ENCODE results near the gene POLR3H.
"Not testable (repeated sequence)": the region's sequence is repeated elsewhere in the genome, so short reads cannot be mapped to it uniquely, and the experiment has no call there.

Gene POLR3H

DNA sequence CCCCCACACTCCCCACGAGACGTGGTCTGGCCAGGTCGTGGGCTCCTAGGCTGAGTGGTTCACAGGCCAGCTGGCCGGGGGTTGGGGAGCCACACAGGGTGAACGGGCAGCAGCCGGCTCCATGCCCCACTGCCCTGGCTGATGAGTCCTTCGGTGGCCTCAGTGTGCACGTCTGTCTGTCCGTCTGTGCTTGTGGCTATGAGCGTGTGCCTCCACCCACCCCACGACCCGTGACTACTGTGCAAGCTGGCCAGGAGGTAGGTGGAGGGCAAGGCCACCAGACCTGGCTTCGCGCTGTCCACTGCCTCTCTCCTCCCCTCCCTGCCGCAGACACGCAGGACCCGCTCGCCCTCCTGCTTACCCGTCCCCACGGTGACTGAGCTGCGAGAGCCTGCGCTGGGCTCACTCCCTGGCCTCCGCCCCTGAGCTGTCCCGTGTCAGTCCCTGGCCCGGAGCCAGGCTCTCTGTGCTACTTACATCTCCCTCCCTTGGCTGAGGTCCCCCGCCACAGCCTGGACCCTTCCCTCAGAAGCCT lies 30.6 kb upstream of the POLR3H start:
- Histone ChIP-seq H4K20me1 (ENCODE audit: control insufficient read depth, insufficient read depth, low read depth, low read length) (no peaks in the 10 kb centered on the region), H3K4me3 (ENCODE audit: low read length) (no peak overlapping the region), H3K4me1 (ENCODE audit: control insufficient read depth, low read length) (no peaks in the 10 kb centered on the region), H3K4me2 (ENCODE audit: low read length) (no peak overlapping the region), H3K79me2 (ENCODE audit: control insufficient read depth, low read length) (no peaks in the 10 kb centered on the region), H3K36me3 (ENCODE audit: control insufficient read depth, low read length) (no peaks in the 10 kb centered on the region), H3F3A (ENCODE audit: control insufficient read depth, insufficient read depth) (no peaks in the 10 kb centered on the region), H3K9me2 (replicated peaks; ENCODE audit: control insufficient read depth, low read length) (no peaks in the 10 kb centered on the region), H3K27me3 (ENCODE audit: control insufficient read depth, low read length) (no peaks in the 10 kb centered on the region), H3K27ac (ENCODE audit: low read depth, low read length) (no peak overlapping the region), H3K9me3 (ENCODE audit: control insufficient read depth, insufficient read depth, low read length) (no peaks in the 10 kb centered on the region)
- no peak for TF ChIP-seq EZH2phosphoT487 (IDR thresholded peaks at IDR 0.05; ENCODE audit: borderline replicate concordance, low read length)
- TF ChIP-seq, protein P1, sequence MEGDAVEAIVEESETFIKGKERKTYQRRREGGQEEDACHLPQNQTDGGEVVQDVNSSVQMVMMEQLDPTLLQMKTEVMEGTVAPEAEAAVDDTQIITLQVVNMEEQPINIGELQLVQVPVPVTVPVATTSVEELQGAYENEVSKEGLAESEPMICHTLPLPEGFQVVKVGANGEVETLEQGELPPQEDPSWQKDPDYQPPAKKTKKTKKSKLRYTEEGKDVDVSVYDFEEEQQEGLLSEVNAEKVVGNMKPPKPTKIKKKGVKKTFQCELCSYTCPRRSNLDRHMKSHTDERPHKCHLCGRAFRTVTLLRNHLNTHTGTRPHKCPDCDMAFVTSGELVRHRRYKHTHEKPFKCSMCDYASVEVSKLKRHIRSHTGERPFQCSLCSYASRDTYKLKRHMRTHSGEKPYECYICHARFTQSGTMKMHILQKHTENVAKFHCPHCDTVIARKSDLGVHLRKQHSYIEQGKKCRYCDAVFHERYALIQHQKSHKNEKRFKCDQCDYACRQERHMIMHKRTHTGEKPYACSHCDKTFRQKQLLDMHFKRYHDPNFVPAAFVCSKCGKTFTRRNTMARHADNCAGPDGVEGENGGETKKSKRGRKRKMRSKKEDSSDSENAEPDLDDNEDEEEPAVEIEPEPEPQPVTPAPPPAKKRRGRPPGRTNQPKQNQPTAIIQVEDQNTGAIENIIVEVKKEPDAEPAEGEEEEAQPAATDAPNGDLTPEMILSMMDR (IDR thresholded peaks at IDR 0.05; ENCODE audit: low read depth, low read length, poor library complexity, severe bottlenecking) = no peak

GRCh38 chr22:41573677-41574076 lies 29.4 kb upstream of the POLR3H start:
- H3K4me2 ChIP-seq (ENCODE audit: low read length) = no peak overlapping the region
- no peak overlapping the region for H3K27ac ChIP-seq (ENCODE audit: low read depth, low read length)
- no peaks in the 10 kb centered on the region; the same call in 1 of the 2 replicates for H3K27me3 ChIP-seq (ENCODE audit: control insufficient read depth, low read length)
- TF ChIP-seq, protein P1 (IDR thresholded peaks at IDR 0.05; ENCODE audit: low read depth, low read length, poor library complexity, severe bottlenecking) = no peak
- no peak for TF ChIP-seq EZH2phosphoT487 (IDR thresholded peaks at IDR 0.05; ENCODE audit: borderline replicate concordance, low read length)
- no peaks in the 10 kb centered on the region for H3K36me3 ChIP-seq (ENCODE audit: control insufficient read depth, low read length)
- H3F3A ChIP-seq (ENCODE audit: control insufficient read depth, insufficient read depth) = no peaks in the 10 kb centered on the region
- H3K9me2 ChIP-seq (replicated peaks; ENCODE audit: control insufficient read depth, low read length) = no peaks in the 10 kb centered on the region
- no peaks in the 10 kb centered on the region for H3K4me1 ChIP-seq (ENCODE audit: control insufficient read depth, low read length)
- H3K9me3 ChIP-seq (ENCODE audit: control insufficient read depth, insufficient read depth, low read length) = no peaks in the 10 kb centered on the region
- H4K20me1 ChIP-seq (ENCODE audit: control insufficient read depth, insufficient read depth, low read depth, low read length) = no peaks in the 10 kb centered on the region
- no peaks in the 10 kb centered on the region for H3K79me2 ChIP-seq (ENCODE audit: control insufficient read depth, low read length)
- no peak overlapping the region for H3K4me3 ChIP-seq (ENCODE audit: low read length)

DNA sequence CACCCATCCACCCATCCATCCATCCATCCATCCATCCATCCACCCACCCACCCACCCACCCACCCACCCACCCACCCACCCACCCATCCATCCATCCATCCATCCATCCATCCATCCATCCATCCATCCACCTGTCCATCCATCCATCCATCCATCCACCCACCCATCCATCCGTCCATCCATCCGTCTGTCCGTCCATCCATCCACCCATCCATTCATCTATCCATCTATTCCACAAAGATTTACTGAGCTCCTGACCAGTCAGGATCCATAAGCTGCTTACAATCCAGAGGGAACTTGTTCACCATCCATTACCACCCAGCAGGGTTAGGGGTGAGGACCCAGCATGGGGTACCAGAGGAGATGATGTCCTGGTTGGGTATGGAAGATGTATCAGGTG lies 28.0 kb upstream of the POLR3H start:
- not testable (repeated sequence) for H4K20me1 ChIP-seq (ENCODE audit: control insufficient read depth, insufficient read depth, low read depth, low read length); H3K9me2 ChIP-seq (replicated peaks; ENCODE audit: control insufficient read depth, low read length); H3K79me2 ChIP-seq (ENCODE audit: control insufficient read depth, low read length); H3K27me3 ChIP-seq (ENCODE audit: control insufficient read depth, low read length); H3K4me2 ChIP-seq (ENCODE audit: low read length); H3K36me3 ChIP-seq (ENCODE audit: control insufficient read depth, low read length); H3K9me3 ChIP-seq (ENCODE audit: control insufficient read depth, insufficient read depth, low read length); H3F3A ChIP-seq (ENCODE audit: control insufficient read depth, insufficient read depth); H3K4me3 ChIP-seq (ENCODE audit: low read length); H3K4me1 ChIP-seq (ENCODE audit: control insufficient read depth, low read length); H3K27ac ChIP-seq (ENCODE audit: low read depth, low read length)

DNA sequence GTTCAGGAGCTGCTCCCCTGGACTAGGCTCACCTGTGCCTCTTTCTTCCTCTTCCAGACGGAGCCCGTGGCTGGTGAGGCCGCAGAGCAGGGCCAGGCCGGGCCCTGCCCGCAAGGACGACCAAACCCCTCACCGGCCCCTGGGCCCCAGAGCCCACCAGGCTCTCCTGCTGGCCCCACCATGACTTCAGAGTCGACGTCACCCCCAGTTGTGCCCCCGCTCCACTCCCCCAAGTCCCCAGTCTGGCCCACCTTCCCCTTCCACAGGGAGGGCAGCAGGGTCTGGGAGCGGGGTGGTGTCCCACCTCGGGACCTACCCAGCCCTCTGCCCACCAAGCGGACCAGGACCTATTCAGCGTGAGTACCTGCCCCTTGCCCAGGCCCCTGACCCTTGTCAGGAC lies 27.5 kb upstream of the POLR3H start:
- Histone ChIP-seq H3K27ac (ENCODE audit: low read depth, low read length) (no peak overlapping the region), H3K9me3 (ENCODE audit: control insufficient read depth, insufficient read depth, low read length) (no peaks in the 10 kb centered on the region), H3K9me2 (replicated peaks; ENCODE audit: control insufficient read depth, low read length) (no peaks in the 10 kb centered on the region), H3K79me2 (ENCODE audit: control insufficient read depth, low read length) (no peaks in the 10 kb centered on the region), H3K36me3 (ENCODE audit: control insufficient read depth, low read length) (no peaks in the 10 kb centered on the region), H3K4me2 (ENCODE audit: low read length) (no peak overlapping the region), H3K4me1 (ENCODE audit: control insufficient read depth, low read length) (no peaks in the 10 kb centered on the region), H3K27me3 (ENCODE audit: control insufficient read depth, low read length) (no peaks in the 10 kb centered on the region; the same call in 1 of the 2 replicates), H4K20me1 (ENCODE audit: control insufficient read depth, insufficient read depth, low read depth, low read length) (no peaks in the 10 kb centered on the region), H3F3A (ENCODE audit: control insufficient read depth, insufficient read depth) (no peaks in the 10 kb centered on the region), H3K4me3 (ENCODE audit: low read length) (no peak overlapping the region)
- no peak for TF ChIP-seq EZH2phosphoT487 (IDR thresholded peaks at IDR 0.05; ENCODE audit: borderline replicate concordance, low read length)
- TF ChIP-seq, protein P1 (IDR thresholded peaks at IDR 0.05; ENCODE audit: low read depth, low read length, poor library complexity, severe bottlenecking) = no peak
